Esophagus (tissue), 2 donors: ENCODE data around the gene RPL35A. TPM values are rescaled to one million over a fixed set of nuclear protein-coding genes. Genes with fewer than 3 reads are reported as not detected.
"Not testable (repeated sequence)": the region's sequence is repeated elsewhere in the genome, so short reads cannot be mapped to it uniquely, and the experiment has no call there.

Source experiments
- H3K27ac ChIP-seq, 2 donors: one replicate each; pipeline ENCODE4 v1.5.1; 2013; ENCODE audit warnings: low read depth in 2 of 2, mild to moderate bottlenecking in 2 of 2, inconsistent platforms in 1 of 2, low read length in 1 of 2, moderate library complexity in 1 of 2
- H3K27me3 ChIP-seq, 2 donors: one replicate each; pipeline ENCODE4 v1.6.1; 2013; ENCODE audit warnings: low read length in 2 of 2, control low read depth in 1 of 2, mild to moderate bottlenecking in 1 of 2; ENCODE audit not compliant: insufficient read depth in 2 of 2, control insufficient read depth in 1 of 2
- H3K36me3 ChIP-seq, 2 donors: one replicate each; pipeline ENCODE4 v1.6.1; 2013; ENCODE audit warnings: low read length in 1 of 2; ENCODE audit not compliant: control insufficient read depth in 2 of 2, insufficient read depth in 2 of 2
- H3K4me1 ChIP-seq, 2 donors: one replicate each; pipeline ENCODE4 v1.6.1; 2013; ENCODE audit warnings: low read length in 1 of 2; ENCODE audit not compliant: control insufficient read depth in 2 of 2, insufficient read depth in 2 of 2
- H3K4me3 ChIP-seq, 2 donors: one replicate each; pipeline ENCODE4 v1.5.1; 2013; ENCODE audit warnings: low read length in 2 of 2, mild to moderate bottlenecking in 2 of 2, low read depth in 1 of 2, moderate library complexity in 1 of 2
- H3K9me3 ChIP-seq, 2 donors: one replicate each; pipeline ENCODE4 v1.6.1; 2013; ENCODE audit warnings: mild to moderate bottlenecking in 2 of 2, low read depth in 1 of 2, low read length in 1 of 2, moderate library complexity in 1 of 2; ENCODE audit not compliant: control insufficient read depth in 2 of 2, insufficient read depth in 1 of 2
- WGBS, 2 donors: extraction: QIAGEN DNeasy Blood & Tissue Kit; methylation state at CpG; one replicate each; pipeline ENCODE4 v1.1.7; 2013; 5-methylcytosine and 5-hydroxymethylcytosine counted together
- polyA plus RNA-seq, 2 donors: library from polyadenylated mRNA; stranded (reverse); fragments of 200-250 nt; gene quantifications; one replicate each; pipeline ENCODE4 v1.2.3, GENCODE V29; 2013
- donor health status: healthy with polysubstance abuse.
- donor health status: Bipolar disorder and iron deficiency.

The RPL35A gene
- polyA plus RNA-seq, 2 donors = 1,287 to 1,822 TPM

- WGBS, 2 donors = 73 to 75% methylated on average over 21 of the region's 21 CpGs
- Histone ChIP-seq H3K4me3 (peak overlapping the region; percentile 22 to 99), H3K36me3 (peaks cover 10% of the 10 kb centered on the region in 2 donors), H3K27me3 (no peaks in the 10 kb centered on the region), H3K4me1 (peaks cover 0 to 2% of the 10 kb centered on the region in 2 donors), H3K9me3 (no peaks in the 10 kb centered on the region), H3K27ac (peak overlapping the region in 1 of 2 donors; percentile 1)
These were observed 1.5 kb downstream of the RPL35A start for GRCh38 chr3:197951392-197951990.

- peaks cover 0 to 2% of the 10 kb centered on the region in 2 donors for H3K4me1 ChIP-seq
- H3K27ac ChIP-seq = no peak overlapping the region
- no peaks in the 10 kb centered on the region for H3K9me3 ChIP-seq
- H3K4me3 ChIP-seq = no peak overlapping the region
- peaks cover 10% of the 10 kb centered on the region in 2 donors for H3K36me3 ChIP-seq
- 87% methylated on average over 9 of the region's 9 CpGs for WGBS, 2 donors
- H3K27me3 ChIP-seq = no peaks in the 10 kb centered on the region
These were observed 2.5 kb downstream of the RPL35A start for GRCh38 chr3:197952440-197952839.

GRCh38 chr3:197953325-197953724 is 3.3 kb downstream of the RPL35A start:
- 62 to 64% methylated on average over 6 of the region's 6 CpGs for WGBS, 2 donors
- no peaks in the 10 kb centered on the region for H3K9me3 ChIP-seq
- no peaks in the 10 kb centered on the region for H3K27me3 ChIP-seq
- H3K27ac ChIP-seq = no peak overlapping the region
- H3K4me1 ChIP-seq = peaks cover 0 to 2% of the 10 kb centered on the region in 2 donors
- no peak overlapping the region for H3K4me3 ChIP-seq
- H3K36me3 ChIP-seq = peaks cover 10% of the 10 kb centered on the region in 2 donors

- Histone ChIP-seq H3K4me1 (peaks cover 0 to 2% of the 10 kb centered on the region in 2 donors), H3K27ac (no peak overlapping the region), H3K4me3 (no peak overlapping the region), H3K27me3 (no peaks in the 10 kb centered on the region), H3K9me3 (no peaks in the 10 kb centered on the region), H3K36me3 (peaks cover 10% of the 10 kb centered on the region in 2 donors)
- WGBS, 2 donors = 60 to 63% methylated on average over 7 of the region's 7 CpGs
These were observed 3.9 kb downstream of the RPL35A start for GRCh38 chr3:197953881-197954280.

GRCh38 chr3:197955892-197956477 is 6.0 kb downstream of the RPL35A start:
- Histone ChIP-seq H3K4me1 (peaks cover 0 to 2% of the 10 kb centered on the region in 2 donors), H3K9me3 (no peaks in the 10 kb centered on the region), H3K27ac (no peak overlapping the region), H3K36me3 (peaks cover 10% of the 10 kb centered on the region in 2 donors), H3K4me3 (no peak overlapping the region), H3K27me3 (no peaks in the 10 kb centered on the region)
- WGBS, 2 donors = 91 to 96% methylated on average over 4 of the region's 4 CpGs

- WGBS, 2 donors = 87 to 88% methylated on average over 2 of the region's 2 CpGs
- Histone ChIP-seq H3K27me3 (no peaks in the 10 kb centered on the region), H3K9me3 (no peaks in the 10 kb centered on the region), H3K36me3 (peaks cover 10% of the 10 kb centered on the region in 2 donors), H3K4me1 (peaks cover 0 to 2% of the 10 kb centered on the region in 2 donors), H3K27ac (no peak overlapping the region), H3K4me3 (no peak overlapping the region)
These were observed 6.6 kb downstream of the RPL35A start for GRCh38 chr3:197956626-197956988.

- H3K27me3 ChIP-seq = no peaks in the 10 kb centered on the region
- H3K4me3 ChIP-seq = no peak overlapping the region
- peak overlapping the region in 1 of 2 donors; percentile 59 for H3K27ac ChIP-seq
- no peaks in the 10 kb centered on the region for H3K9me3 ChIP-seq
- H3K36me3 ChIP-seq = peaks cover 8 to 10% of the 10 kb centered on the region in 2 donors
- 86 to 88% methylated on average over 5 of the region's 5 CpGs for WGBS, 2 donors
- peaks cover 0 to 2% of the 10 kb centered on the region in 2 donors for H3K4me1 ChIP-seq
These were observed 7.8 kb downstream of the RPL35A start for GRCh38 chr3:197957790-197958133.

- WGBS, 2 donors = 93 to 96% methylated on average over 4 of the region's 4 CpGs
- Histone ChIP-seq H3K27me3 (no peaks in the 10 kb centered on the region), H3K27ac (peak overlapping the region in 1 of 2 donors; percentile 59), H3K36me3 (peaks cover 7% of the 10 kb centered on the region in 2 donors), H3K4me3 (no peak overlapping the region), H3K4me1 (peaks cover 0 to 2% of the 10 kb centered on the region in 2 donors), H3K9me3 (no peaks in the 10 kb centered on the region)
These were observed 8.4 kb downstream of the RPL35A start for GRCh38 chr3:197958346-197958745.

GRCh38 chr3:197958848-197959247 is 8.9 kb downstream of the RPL35A start:
- not testable (repeated sequence) for H3K4me1 ChIP-seq, H3K36me3 ChIP-seq, H3K27me3 ChIP-seq, H3K9me3 ChIP-seq
- peak overlapping the region in 1 of 2 donors; percentile 97 for H3K4me3 ChIP-seq
- 86 to 89% methylated on average over 19 of the region's 19 CpGs for WGBS, 2 donors
- peak overlapping the region; percentile 12 to 68 for H3K27ac ChIP-seq

GRCh38 chr3:197959500-197959890 is 9.5 kb downstream of the RPL35A start:
- peaks cover 0 to 2% of the 10 kb centered on the region in 2 donors for H3K4me1 ChIP-seq
- no peaks in the 10 kb centered on the region for H3K9me3 ChIP-seq
- H3K27ac ChIP-seq = peak overlapping the region; percentile 74 to 87
- H3K36me3 ChIP-seq = peaks cover 2 to 6% of the 10 kb centered on the region in 2 donors
- no peaks in the 10 kb centered on the region for H3K27me3 ChIP-seq
- H3K4me3 ChIP-seq = peak overlapping the region; percentile 28 to 97
- WGBS, 2 donors = 41 to 45% methylated on average over 6 of the region's 6 CpGs
